Activated gamma-delta T cell treated with anti-CD3 and anti-CD28 coated beads, Interleukin-2, amount 50 U/mL, for 16 hours (primary cell): Measurements from ENCODE around the gene DDX59.

Source experiments
- DNase-seq: peaks from one replicate; pipeline ENCODE4 v3.0.0-alpha.2; 2020; ENCODE audit warnings: low read depth

Gene DDX59

DNA sequence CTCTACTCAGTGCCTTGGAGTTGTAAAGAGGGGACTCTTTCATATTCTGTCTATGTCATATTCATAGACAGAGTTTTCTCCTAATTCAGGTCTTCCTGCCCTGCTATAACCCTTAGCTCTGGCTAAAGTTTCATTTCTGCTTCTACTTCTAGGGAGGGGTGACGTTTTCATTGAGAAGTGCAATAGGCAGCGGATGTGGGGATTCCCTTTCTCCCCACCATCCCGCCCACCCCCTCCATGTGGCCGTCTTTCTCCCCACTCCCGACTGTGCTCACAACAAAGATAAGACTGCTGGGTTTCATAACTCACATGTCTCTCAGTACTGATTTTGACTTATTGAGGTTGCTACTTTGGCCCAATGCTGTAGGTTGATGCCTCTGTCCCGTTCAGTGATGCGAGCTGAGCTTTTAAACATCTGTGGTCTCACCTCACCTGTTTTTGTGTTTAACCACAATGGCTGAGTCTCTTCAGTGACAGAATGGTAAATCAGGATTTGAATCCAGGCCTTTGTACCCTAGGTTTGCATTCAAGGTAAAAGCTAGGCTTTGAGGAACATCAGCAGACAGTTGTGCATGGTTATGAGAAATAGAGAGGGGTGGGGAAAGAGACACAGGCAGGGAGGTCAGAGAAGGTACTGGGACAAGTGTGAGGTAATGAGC lies 41.4 kb downstream of the DDX59 start:
- DNase-seq, result no peak

DNA sequence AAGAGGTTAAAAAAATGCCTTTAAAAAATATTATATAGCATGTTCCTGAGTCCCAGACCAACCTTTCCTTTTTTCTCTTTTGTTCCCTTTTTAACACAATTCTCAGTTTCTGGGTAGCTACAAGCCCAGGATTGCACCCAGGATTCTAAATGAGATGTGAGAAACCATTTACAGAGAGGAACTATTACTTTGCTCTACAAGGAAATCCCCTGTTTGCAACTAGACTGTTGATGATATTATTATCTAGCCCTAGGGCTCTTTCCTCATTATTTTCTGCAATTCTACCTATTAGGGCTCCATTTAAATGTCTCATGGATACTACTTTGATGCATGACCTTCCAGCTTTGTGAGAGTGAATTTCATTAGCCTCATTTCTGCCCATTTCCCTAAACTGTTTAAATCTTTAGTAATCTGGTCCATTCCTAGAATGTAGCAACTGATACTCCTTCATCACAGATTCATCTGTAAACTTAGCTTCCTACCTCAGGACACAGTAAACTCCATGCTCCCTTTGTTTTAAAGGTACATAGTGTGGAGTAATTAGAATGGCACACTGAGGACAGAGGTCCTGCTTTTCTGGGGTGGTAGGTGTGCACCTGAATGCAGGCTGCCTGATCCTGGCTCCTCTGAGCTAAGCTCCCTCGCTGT lies 42.0 kb downstream of the DDX59 start:
- DNase-seq, result no peak

DNA sequence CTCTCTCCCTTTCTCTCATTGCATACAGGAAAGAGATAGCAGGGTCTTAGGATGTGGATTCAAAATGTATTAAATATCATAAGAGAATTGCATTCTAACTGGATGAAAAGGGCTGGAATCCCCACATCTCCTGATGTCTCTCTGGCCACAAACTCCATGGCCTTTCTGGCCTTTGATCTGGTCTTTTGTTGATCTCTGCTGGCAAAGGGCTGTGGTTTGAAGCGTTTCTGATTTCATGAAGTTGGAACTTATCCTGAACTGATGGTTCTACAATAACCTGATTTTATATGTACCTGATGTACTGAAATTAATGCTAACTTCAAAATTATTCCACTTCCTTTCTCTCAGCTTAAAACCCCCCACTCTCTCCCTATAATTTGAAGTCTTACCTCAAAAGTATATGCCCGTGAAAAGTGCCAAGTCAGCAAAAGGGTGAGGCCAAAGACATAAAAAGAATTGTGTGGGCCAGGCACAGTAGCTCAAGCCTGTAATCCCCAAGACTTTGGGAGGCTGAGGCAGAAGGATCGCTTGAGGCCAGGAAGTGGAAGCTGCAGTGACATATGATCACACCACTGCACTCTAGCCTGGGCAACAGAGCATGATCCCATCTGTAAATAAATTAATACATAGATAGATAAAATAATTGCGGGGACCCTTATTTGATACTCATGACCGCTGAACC lies 42.7 kb downstream of the DDX59 start:
- no peak for DNase-seq

DNA sequence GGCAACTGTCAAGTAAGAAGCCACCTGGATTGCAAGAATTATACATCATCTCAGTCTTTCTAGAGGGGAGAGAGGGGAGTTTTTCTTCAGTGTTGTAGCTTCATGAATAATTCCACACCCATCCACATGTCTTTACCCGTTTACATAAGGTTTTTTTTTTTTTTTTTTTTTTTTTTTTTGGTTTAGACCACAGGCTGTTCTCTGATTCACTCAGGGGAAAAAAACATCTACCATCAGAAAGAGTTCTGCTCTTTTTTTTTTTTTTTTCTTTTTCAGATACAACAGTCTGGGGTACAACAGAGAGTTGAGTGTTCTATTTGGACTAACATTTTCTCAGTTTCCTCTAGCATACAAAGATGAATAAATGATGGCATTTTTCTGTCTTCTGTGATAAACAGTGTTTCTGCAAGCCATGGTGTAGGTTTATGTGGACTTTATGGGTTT lies 44.3 kb downstream of the DDX59 start:
- no peak for DNase-seq

DNA sequence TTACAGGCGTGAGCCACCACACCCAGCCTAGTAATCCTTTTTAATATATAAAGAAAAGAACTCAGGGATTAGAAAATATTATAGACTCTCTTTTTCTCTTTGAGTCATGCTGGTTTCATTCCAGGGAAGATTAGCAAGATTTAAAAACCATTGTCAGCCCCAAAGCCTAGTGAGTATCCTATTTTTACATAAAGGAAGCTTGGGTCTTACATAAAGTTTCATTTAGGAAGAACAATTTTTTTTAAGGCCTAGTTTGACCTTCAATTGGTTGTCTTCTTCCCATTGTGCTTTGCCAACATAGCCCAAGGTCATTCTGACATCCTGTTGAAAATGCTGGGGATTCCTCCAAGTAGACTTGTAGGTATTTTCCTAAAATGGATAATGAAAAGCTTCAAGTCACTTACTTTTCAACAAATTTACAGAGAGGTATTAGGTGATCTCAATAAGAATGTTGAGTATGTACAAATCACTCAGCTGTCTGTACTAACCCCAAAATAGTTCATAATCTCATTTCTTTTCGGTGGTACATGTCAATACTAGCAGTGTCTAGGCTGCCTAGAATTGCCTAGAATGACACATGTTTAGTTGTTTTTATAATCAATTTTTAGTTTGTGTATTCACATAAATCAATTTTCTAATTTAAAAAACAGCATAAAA lies 44.9 kb downstream of the DDX59 start:
- DNase-seq, result no peak

DNA sequence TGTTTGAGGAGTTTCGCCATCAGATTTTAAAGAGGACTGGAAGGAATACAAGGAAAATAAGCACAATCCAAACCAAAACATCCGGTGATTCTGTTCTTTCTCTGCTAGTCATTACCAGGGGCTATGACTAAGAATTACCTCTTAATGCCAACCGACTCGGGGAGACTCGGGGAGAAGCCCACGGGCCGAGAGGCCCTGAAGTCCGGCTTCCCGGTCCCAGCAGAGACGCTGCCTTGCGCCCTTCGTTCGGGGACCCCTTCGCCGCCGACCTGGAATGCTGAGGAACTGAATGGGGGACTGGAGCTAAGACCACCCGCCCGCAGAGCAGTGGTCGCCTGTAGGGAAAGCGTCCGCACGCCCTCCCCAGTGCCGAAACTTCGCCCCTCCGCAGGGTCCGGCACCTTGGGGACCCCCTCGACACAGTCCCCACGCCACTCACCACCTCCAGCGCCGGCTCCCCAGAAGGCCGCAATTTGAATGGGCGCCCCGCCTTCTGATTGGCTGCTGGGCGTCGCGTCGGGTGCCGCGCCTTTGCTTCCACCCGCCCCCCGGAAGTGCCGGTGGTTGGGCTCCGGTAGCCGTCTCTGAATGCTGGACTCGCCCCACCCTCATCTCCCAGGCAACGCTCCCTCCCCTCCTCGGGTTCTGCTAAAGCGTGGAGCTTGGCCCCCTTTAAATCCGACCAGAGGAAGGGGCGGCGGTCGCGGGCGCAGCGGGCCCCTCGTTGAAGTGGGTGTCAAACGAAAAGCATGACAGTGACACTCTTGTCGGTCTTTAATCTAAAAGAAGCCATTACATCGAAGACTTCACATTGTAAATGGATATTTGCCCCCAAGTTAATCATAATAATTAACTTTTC lies 49.2 kb downstream of the DDX59 start, which contains the start of gene KIF14:
TSS of gene KIF14 (minus strand) at position 479 of the 859 bp plus-strand sequence. CDS start 2,028 bp downstream, outside the sequence.
- DNase-seq, result peak; percentile 91

DNA sequence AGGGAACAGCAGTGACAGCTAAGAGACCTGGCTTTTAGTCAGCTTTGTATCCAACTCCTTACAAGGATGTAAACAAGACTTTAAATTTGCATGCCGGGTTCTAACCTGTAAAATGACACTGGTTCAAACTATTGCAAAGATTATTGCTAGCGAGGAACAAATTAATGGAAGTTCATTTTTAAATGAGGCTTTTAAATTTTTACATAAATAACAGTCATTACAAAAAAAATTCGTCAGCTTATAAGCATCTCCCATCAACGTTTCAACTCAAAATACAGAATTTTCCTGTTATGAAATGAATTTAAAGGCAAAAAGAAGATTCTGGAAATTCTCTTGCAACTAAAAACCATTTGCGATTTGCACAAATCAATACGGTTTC lies 49.8 kb downstream of the DDX59 start:
- no peak for DNase-seq

DNA sequence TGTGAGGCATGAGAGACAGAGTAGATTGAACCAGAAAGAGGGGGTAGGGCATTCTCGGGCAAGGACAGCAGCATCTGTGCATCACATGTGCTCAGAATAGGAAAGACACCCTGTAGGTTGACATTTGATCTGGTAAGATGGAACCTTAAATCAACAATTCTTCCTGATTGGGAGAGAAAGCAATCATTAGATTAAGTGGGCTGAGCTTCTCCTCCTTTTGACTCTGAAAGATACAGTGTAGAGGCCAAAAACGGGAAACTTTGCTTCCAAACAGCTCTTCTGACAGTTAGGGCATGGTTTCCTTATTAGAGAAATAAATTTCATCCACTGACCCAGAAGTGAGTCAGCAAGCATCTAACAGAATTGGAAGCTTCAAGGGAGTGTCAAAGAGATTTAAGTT lies 58.9 kb downstream of the DDX59 start:
- no peak for DNase-seq

DNA sequence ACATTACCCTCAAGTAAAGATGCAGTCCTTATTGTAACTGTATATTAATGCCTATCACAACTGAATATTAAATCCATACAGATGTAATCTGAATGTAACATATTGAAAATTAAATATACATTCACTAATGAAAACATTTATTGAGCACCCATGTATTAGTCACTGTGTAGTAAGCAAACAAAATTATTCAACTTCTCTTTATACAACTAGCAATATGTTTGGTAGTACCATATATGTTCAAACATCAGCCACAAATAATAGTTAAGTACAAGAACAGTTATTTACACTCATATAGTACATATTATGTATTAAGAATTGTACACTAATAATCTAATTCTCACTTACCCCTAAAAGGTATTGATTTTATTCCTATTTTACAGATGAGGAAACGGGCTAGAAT lies 67.1 kb downstream of the DDX59 start:
- DNase-seq, result no peak
